Measurements from ENCODE around the gene MGST2. TPM values are rescaled to one million over a fixed set of nuclear protein-coding genes. Genes with fewer than 3 reads are reported as not detected.

The MGST2 gene
- total and polyA plus RNA-seq, 2 donors from 2014 or later = 62.8 to 168 TPM

DNA sequence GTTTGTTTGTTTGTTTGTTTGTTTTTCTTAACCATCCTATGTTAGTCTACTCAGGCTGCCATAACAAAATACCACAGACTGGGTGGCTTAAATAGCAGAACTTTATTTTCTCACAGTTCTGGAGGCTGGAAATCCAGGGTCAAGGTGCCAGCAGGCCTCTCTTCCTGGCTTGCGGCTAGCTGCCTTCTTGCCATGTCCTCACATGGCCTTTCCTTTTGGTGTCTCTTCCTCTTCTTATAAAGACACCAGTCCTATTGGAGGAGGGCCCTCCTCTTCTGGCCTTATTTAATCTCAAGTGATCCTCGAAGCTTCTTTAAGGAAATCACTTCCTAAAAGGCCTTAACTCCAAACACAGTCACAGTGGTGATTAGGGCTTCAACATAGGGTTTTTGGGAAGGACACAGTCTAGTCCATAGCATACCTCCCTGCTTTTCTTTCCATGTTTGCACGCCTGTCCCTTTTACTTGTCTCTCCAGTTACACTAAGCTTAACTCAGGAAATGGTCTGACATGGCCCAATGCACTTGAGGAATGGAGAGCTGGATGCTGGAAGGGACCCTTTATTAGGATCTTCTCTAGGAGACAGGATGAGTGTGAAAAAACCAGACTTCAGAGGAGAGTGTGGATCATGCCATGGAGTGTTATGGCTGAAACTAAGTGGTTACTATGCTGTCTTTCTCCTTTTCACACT is 36.0 kb upstream of the MGST2 start:
- Histone ChIP-seq H3K9ac (ENCODE audit: low read length in 3 of 3) (no peak overlapping the region), H3K27me3 (ENCODE audit: control insufficient read depth, insufficient read depth, low read length) (no peaks in the 10 kb centered on the region), H3K4me1 (ENCODE audit: control insufficient read depth in 2 of 3, insufficient read depth in 2 of 3, low read depth in 1 of 3, low read length in 3 of 3) (peaks cover 4 to 23% (median 14%) of the 10 kb centered on the region in 3 donors), H3K4me3 (ENCODE audit: low read length in 3 of 3) (no peak overlapping the region), H3K9me3 (ENCODE audit: control insufficient read depth in 2 of 3, insufficient read depth in 1 of 3, low read length in 3 of 3) (no peaks in the 10 kb centered on the region), H3K36me3 (ENCODE audit: control insufficient read depth in 2 of 3, insufficient read depth in 3 of 3, low read length in 3 of 3) (no peaks in the 10 kb centered on the region), H3K27ac (ENCODE audit: low read depth in 2 of 2, low read length in 2 of 2) (no peak overlapping the region)
- FAIRE-seq = no peak
- TF ChIP-seq, protein P1, sequence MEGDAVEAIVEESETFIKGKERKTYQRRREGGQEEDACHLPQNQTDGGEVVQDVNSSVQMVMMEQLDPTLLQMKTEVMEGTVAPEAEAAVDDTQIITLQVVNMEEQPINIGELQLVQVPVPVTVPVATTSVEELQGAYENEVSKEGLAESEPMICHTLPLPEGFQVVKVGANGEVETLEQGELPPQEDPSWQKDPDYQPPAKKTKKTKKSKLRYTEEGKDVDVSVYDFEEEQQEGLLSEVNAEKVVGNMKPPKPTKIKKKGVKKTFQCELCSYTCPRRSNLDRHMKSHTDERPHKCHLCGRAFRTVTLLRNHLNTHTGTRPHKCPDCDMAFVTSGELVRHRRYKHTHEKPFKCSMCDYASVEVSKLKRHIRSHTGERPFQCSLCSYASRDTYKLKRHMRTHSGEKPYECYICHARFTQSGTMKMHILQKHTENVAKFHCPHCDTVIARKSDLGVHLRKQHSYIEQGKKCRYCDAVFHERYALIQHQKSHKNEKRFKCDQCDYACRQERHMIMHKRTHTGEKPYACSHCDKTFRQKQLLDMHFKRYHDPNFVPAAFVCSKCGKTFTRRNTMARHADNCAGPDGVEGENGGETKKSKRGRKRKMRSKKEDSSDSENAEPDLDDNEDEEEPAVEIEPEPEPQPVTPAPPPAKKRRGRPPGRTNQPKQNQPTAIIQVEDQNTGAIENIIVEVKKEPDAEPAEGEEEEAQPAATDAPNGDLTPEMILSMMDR (IDR thresholded peaks at IDR 0.05; ENCODE audit: borderline replicate concordance, extremely low read depth, insufficient read depth) = no peak
- intact Hi-C loops (cut with DNase I) = no loop called here
- DNase-seq = peak in 4 of 5 donors; percentile 43 to 88 (median 71)

DNA sequence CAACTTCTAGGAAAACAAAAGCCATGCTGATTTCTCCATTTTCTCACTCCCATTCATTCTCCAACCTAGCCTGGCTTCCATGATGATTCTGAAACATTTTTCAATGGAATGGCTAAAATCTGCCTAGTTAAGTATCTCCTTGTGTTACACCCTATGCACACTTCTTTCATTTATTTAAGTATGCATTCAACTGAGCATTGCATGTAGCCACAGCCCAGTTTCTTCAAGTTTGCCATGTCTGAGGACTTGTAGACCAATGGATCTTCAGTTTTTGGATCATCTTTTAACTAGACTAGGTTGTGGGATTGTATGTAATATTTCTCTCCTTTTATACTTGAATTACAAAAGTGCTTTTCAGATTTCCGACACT is 35.5 kb upstream of the MGST2 start:
- no peak for FAIRE-seq
- H3K9ac ChIP-seq (ENCODE audit: low read length in 3 of 3) = no peak overlapping the region
- intact Hi-C loops (cut with DNase I) = no loop called here

DNA sequence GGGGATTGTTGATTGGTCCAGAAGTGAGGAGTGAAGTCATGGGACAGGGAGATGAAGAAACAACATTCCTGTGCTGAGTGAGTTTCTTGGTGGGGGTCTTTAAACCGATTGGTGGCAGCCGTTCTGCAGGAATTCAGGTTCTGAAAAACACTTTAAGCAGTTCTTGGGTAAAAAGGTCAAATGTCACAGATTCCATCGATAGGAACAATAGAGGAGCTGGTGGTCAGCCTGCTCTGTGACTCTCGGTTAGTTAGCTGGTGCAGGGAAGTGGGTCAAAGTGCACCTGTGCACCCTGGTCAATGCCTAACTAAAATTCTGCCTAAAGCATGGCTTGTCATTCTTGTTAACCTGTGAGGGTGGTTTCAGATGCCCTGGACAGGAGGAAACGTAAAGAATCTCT is 34.6 kb upstream of the MGST2 start:
- peak in 1 of 5 donors; percentile 45 for DNase-seq
- no peak for FAIRE-seq
- H3K4me3 ChIP-seq (ENCODE audit: low read length in 3 of 3) = no peak overlapping the region
- peak overlapping the region in 1 of 2 donors; percentile 14 for H3K27ac ChIP-seq (ENCODE audit: low read depth in 2 of 2, low read length in 2 of 2)
- no peaks in the 10 kb centered on the region for H3K36me3 ChIP-seq (ENCODE audit: control insufficient read depth in 2 of 3, insufficient read depth in 3 of 3, low read length in 3 of 3)
- H3K9me3 ChIP-seq (ENCODE audit: control insufficient read depth in 2 of 3, insufficient read depth in 1 of 3, low read length in 3 of 3) = no peaks in the 10 kb centered on the region
- TF ChIP-seq, protein P1 (IDR thresholded peaks at IDR 0.05; ENCODE audit: borderline replicate concordance, extremely low read depth, insufficient read depth) = no peak
- no peaks in the 10 kb centered on the region for H3K27me3 ChIP-seq (ENCODE audit: control insufficient read depth, insufficient read depth, low read length)
- intact Hi-C loops (cut with DNase I) = no loop called here
- peaks cover 4 to 18% (median 14%) of the 10 kb centered on the region in 3 donors for H3K4me1 ChIP-seq (ENCODE audit: control insufficient read depth in 2 of 3, insufficient read depth in 2 of 3, low read depth in 1 of 3, low read length in 3 of 3)
- H3K9ac ChIP-seq (ENCODE audit: low read length in 3 of 3) = peak overlapping the region in 1 of 3 donors; percentile 17

More for the DNA sequence above, 35.5 kb upstream of the MGST2 start:
- H3K27me3 ChIP-seq (ENCODE audit: control insufficient read depth, insufficient read depth, low read length) = no peaks in the 10 kb centered on the region
- TF ChIP-seq, protein P1 (IDR thresholded peaks at IDR 0.05; ENCODE audit: borderline replicate concordance, extremely low read depth, insufficient read depth) = no peak
- no peak for DNase-seq
- H3K4me1 ChIP-seq (ENCODE audit: control insufficient read depth in 2 of 3, insufficient read depth in 2 of 3, low read depth in 1 of 3, low read length in 3 of 3) = peaks cover 4 to 23% (median 14%) of the 10 kb centered on the region in 3 donors
- H3K9me3 ChIP-seq (ENCODE audit: control insufficient read depth in 2 of 3, insufficient read depth in 1 of 3, low read length in 3 of 3) = no peaks in the 10 kb centered on the region
- no peak overlapping the region for H3K27ac ChIP-seq (ENCODE audit: low read depth in 2 of 2, low read length in 2 of 2)
- no peak overlapping the region for H3K4me3 ChIP-seq (ENCODE audit: low read length in 3 of 3)
- H3K36me3 ChIP-seq (ENCODE audit: control insufficient read depth in 2 of 3, insufficient read depth in 3 of 3, low read length in 3 of 3) = no peaks in the 10 kb centered on the region
